H9 (cell line): Measurements from ENCODE around the gene VPS39. TPM values are rescaled to one million over a fixed set of nuclear protein-coding genes. Genes with fewer than 3 reads are reported as not detected.

Experiments used
- DNase-seq: peaks from one replicate; pipeline ENCODE4 v3.0.0-alpha.2; 2017
- H2AFZ ChIP-seq: one replicate; pipeline ENCODE4 v1.6.1; 2013; ENCODE audit warnings: mild to moderate bottlenecking, low read length, control low read depth, moderate library complexity
- H2AK5ac ChIP-seq: 2 replicates; pipeline ENCODE4 v1.6.1; 2013; ENCODE audit warnings: low read length, control low read depth, mixed read lengths; ENCODE audit not compliant: insufficient read length
- H2BK120ac ChIP-seq: one replicate; pipeline ENCODE4 v1.6.1; 2013; ENCODE audit warnings: low read depth, mild to moderate bottlenecking, low read length, control low read depth, inconsistent platforms; ENCODE audit not compliant: poor library complexity, severe bottlenecking
- H2BK12ac ChIP-seq: 2 replicates; pipeline ENCODE4 v1.6.1; 2013; ENCODE audit warnings: low read length, control low read depth, mixed read lengths, low read depth; ENCODE audit not compliant: insufficient read length
- H2BK15ac ChIP-seq: 2 replicates; pipeline ENCODE4 v1.6.1; 2013; ENCODE audit warnings: low read depth, low read length, control low read depth
- H2BK20ac ChIP-seq: one replicate; pipeline ENCODE4 v1.6.1; 2013; ENCODE audit warnings: low read depth, mild to moderate bottlenecking, low read length, control low read depth, inconsistent platforms; ENCODE audit not compliant: poor library complexity, severe bottlenecking
- H2BK5ac ChIP-seq: 2 replicates; pipeline ENCODE4 v1.6.1; 2013; ENCODE audit warnings: low read length, control low read depth, mixed read lengths; ENCODE audit not compliant: insufficient read length
- H3K14ac ChIP-seq: 2 replicates; pipeline ENCODE4 v1.6.1; 2013; ENCODE audit warnings: low read length, control low read depth; ENCODE audit not compliant: insufficient read depth
- H3K18ac ChIP-seq: 2 replicates; pipeline ENCODE4 v1.6.1; 2013; ENCODE audit warnings: low read depth, mild to moderate bottlenecking, mixed read lengths, low read length, control low read depth; ENCODE audit not compliant: insufficient read length
- H3K23ac ChIP-seq: 2 replicates; pipeline ENCODE4 v1.6.1; 2013; ENCODE audit warnings: low read length, control low read depth, mixed read lengths, low read depth; ENCODE audit not compliant: insufficient read length
- H3K23me2 ChIP-seq: 2 replicates; pipeline ENCODE4 v1.6.1; 2013; ENCODE audit warnings: low read depth, mild to moderate bottlenecking, mixed read lengths, low read length, control low read depth; ENCODE audit not compliant: insufficient read length, poor library complexity, severe bottlenecking
- H3K27ac ChIP-seq: 2 replicates; pipeline ENCODE4 v1.5.1; 2013; ENCODE audit warnings: low read length, control low read depth, mixed read lengths, low read depth; ENCODE audit not compliant: insufficient read length
- H3K27me3 ChIP-seq: 2 replicates; pipeline ENCODE4 v1.6.1; 2013; ENCODE audit warnings: low read length, control low read depth, inconsistent platforms; ENCODE audit not compliant: insufficient read depth
- H3K4ac ChIP-seq: 2 replicates; pipeline ENCODE4 v1.6.1; 2013; ENCODE audit warnings: low read depth, mild to moderate bottlenecking, control low read depth, inconsistent platforms, low read length, moderate library complexity
- H3K4me1 ChIP-seq: 2 replicates; pipeline ENCODE4 v1.6.1; 2013; ENCODE audit warnings: low read length, control low read depth, inconsistent platforms; ENCODE audit not compliant: insufficient read depth
- H3K4me2 ChIP-seq: 2 replicates; pipeline ENCODE4 v1.6.1; 2013; ENCODE audit warnings: low read length, control low read depth, mixed read lengths; ENCODE audit not compliant: insufficient read length, insufficient read depth
- H3K56ac ChIP-seq: 2 replicates; pipeline ENCODE4 v1.6.1; 2013; ENCODE audit warnings: low read depth, mild to moderate bottlenecking, mixed read lengths, low read length, control low read depth; ENCODE audit not compliant: insufficient read length
- H3K79me1 ChIP-seq: 2 replicates; pipeline ENCODE4 v1.6.1; 2013; ENCODE audit warnings: low read depth, mild to moderate bottlenecking, moderate library complexity, low read length, control low read depth, inconsistent platforms; ENCODE audit not compliant: insufficient read depth, poor library complexity, severe bottlenecking
- H3K79me2 ChIP-seq: 2 replicates; pipeline ENCODE4 v1.6.1; 2013; ENCODE audit warnings: low read length, control low read depth, inconsistent platforms; ENCODE audit not compliant: insufficient read depth
- H3K9ac ChIP-seq: 2 replicates; pipeline ENCODE4 v1.6.1; 2013; ENCODE audit warnings: low read length, control low read depth, mixed read lengths; ENCODE audit not compliant: insufficient read length; ENCODE audit errors: extremely low read depth
- H3K9me3 ChIP-seq: one replicate; pipeline ENCODE4 v1.6.1; 2013; ENCODE audit warnings: low read depth, low read length, inconsistent platforms; ENCODE audit not compliant: control insufficient read depth
- H3T11ph ChIP-seq: one replicate; pipeline ENCODE4 v1.6.1; 2013; ENCODE audit warnings: mild to moderate bottlenecking, low read length, control low read depth, inconsistent platforms
- H4K20me1 ChIP-seq: one replicate; pipeline ENCODE4 v1.6.1; 2013; ENCODE audit not compliant: control insufficient read depth, insufficient read length, insufficient read depth
- H4K5ac ChIP-seq: 2 replicates; pipeline ENCODE4 v1.6.1; 2013; ENCODE audit warnings: low read depth, mild to moderate bottlenecking, mixed read lengths, low read length, control low read depth; ENCODE audit not compliant: insufficient read length
- H4K8ac ChIP-seq: replicated peaks from 2 replicates; pipeline ENCODE4 v1.6.1; 2013; ENCODE audit warnings: low read length, control low read depth, mixed read lengths, low read depth; ENCODE audit not compliant: insufficient read length
- H4K91ac ChIP-seq: 2 replicates; pipeline ENCODE4 v1.6.1; 2013; ENCODE audit warnings: low read depth, mild to moderate bottlenecking, moderate library complexity, mixed read lengths, low read length, control low read depth; ENCODE audit not compliant: insufficient read length
- H3K27ac Mint-ChIP-seq, 3 experiments: 2 replicates in 2 of 3; 3 replicates in 1 of 3; pipeline ENCODE4 v1.8.0; 2020 to 2021; ENCODE audit warnings: mixed read lengths in 3 of 3, mild to moderate bottlenecking in 1 of 3, moderate library complexity in 1 of 3
- H3K27me3 Mint-ChIP-seq: 2 replicates; pipeline ENCODE4 v1.8.0; 2021; ENCODE audit warnings: low read depth, mild to moderate bottlenecking, moderate library complexity, mixed read lengths
- H3K36me3 Mint-ChIP-seq, 3 experiments: 2 replicates in 2 of 3; 3 replicates in 1 of 3; pipeline ENCODE4 v1.8.0; 2020 to 2021; ENCODE audit warnings: low read depth in 3 of 3, mixed read lengths in 3 of 3; ENCODE audit not compliant: insufficient read depth in 1 of 3
- H3K4me1 Mint-ChIP-seq, 2 experiments: 2 replicates each; pipeline ENCODE4 v1.8.0; 2020; ENCODE audit warnings: mixed read lengths in 2 of 2
- H3K4me3 Mint-ChIP-seq, 2 experiments: 2 replicates in 1 of 2; 3 replicates in 1 of 2; pipeline ENCODE4 v1.8.0; 2020 to 2021; ENCODE audit warnings: mild to moderate bottlenecking in 2 of 2, mixed read lengths in 2 of 2, moderate library complexity in 1 of 2
- H3K9me3 Mint-ChIP-seq, 2 experiments: 2 replicates in 1 of 2; 3 replicates in 1 of 2; pipeline ENCODE4 v1.8.0; 2020; ENCODE audit warnings: mild to moderate bottlenecking in 2 of 2, mixed read lengths in 2 of 2, moderate library complexity in 1 of 2
- WGBS: extraction: QIAGEN DNeasy Blood & Tissue Kit; methylation state at CpG from one replicate; pipeline ENCODE4 v1.1.7; 2013; ENCODE audit warnings: missing lambda C conversion rate, low lambda C conversion rate, mixed read lengths; ENCODE audit not compliant: insufficient read length; ENCODE audit errors: extremely low coverage; 5-methylcytosine and 5-hydroxymethylcytosine counted together
- total RNA-seq: library from RNA; stranded (reverse); gene quantifications from 2 replicates; pipeline ENCODE4 v1.2.1, GENCODE V29; 2021
- TF ChIP-seq, protein P1 (sequence below): fragments of 200-600 bp; sonication (generic); conservative IDR thresholded peaks from 3 replicates; pipeline ENCODE4 v1.8.0; 2021; ENCODE audit warnings: antibody characterized with exemption, mild to moderate bottlenecking

Gene VPS39
- total RNA-seq, 1 experiment from 2014 or later = 48.6 TPM

DNA sequence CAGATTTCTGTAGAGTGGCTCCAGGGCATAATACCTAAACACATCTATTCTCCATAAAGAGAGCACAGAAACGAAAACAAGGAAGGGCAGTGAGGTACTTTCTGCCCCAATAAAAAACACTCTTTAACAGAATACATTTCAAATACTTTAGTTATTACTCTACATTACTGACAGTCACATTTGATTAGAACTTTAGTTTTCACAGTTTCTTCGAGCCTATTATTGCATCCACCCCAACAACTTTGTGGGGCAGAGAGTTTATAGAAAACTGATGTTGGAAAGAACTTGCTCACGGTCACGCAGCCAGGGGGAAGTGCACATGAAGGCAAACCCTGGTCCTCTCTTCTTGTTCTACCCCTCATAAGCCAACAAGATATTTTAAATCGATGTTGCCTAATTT is 9.0 kb downstream of the VPS39 start:
- no peaks in the 10 kb centered on the region for H3K23me2 ChIP-seq
- peaks cover 9 to 37% (median 17%) of the 10 kb centered on the region in 3 experiments for H3K36me3 Mint-ChIP-seq
- no peak overlapping the region for H2BK15ac ChIP-seq
- H3K27ac ChIP-seq = no peak overlapping the region
- no peak overlapping the region for H3K4ac ChIP-seq
- no peak overlapping the region for H3K4me3 Mint-ChIP-seq
- no peaks in the 10 kb centered on the region for H3K27me3 Mint-ChIP-seq
- H2BK120ac ChIP-seq = no peak overlapping the region
- TF ChIP-seq, protein P1, sequence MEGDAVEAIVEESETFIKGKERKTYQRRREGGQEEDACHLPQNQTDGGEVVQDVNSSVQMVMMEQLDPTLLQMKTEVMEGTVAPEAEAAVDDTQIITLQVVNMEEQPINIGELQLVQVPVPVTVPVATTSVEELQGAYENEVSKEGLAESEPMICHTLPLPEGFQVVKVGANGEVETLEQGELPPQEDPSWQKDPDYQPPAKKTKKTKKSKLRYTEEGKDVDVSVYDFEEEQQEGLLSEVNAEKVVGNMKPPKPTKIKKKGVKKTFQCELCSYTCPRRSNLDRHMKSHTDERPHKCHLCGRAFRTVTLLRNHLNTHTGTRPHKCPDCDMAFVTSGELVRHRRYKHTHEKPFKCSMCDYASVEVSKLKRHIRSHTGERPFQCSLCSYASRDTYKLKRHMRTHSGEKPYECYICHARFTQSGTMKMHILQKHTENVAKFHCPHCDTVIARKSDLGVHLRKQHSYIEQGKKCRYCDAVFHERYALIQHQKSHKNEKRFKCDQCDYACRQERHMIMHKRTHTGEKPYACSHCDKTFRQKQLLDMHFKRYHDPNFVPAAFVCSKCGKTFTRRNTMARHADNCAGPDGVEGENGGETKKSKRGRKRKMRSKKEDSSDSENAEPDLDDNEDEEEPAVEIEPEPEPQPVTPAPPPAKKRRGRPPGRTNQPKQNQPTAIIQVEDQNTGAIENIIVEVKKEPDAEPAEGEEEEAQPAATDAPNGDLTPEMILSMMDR = no peak
- no CpG with 5 or more reads among the region's 5 CpGs for WGBS
- H3K4me1 Mint-ChIP-seq = no peaks in the 10 kb centered on the region
- no peak overlapping the region for H3K4me2 ChIP-seq
- no peak overlapping the region for H3K18ac ChIP-seq
- H3K27ac Mint-ChIP-seq = no peak overlapping the region
- H3K4me1 ChIP-seq = no peaks in the 10 kb centered on the region
- H3K79me2 ChIP-seq = no peaks in the 10 kb centered on the region
- H3K9me3 Mint-ChIP-seq = no peaks in the 10 kb centered on the region; a peak in 1 of 5 replicates
- no peak overlapping the region for H2BK12ac ChIP-seq
- no peaks in the 10 kb centered on the region for H3K79me1 ChIP-seq
- H3K23ac ChIP-seq = no peak overlapping the region
- no peak overlapping the region for H3K56ac ChIP-seq
- H2BK5ac ChIP-seq = no peak overlapping the region
- no peak overlapping the region for H4K91ac ChIP-seq
- H4K8ac ChIP-seq = no peak overlapping the region
- no peak for DNase-seq
- H3K14ac ChIP-seq = no peak overlapping the region
- H3K9me3 ChIP-seq = no peaks in the 10 kb centered on the region
- H4K5ac ChIP-seq = no peak overlapping the region
- no peak overlapping the region for H2AFZ ChIP-seq
- no peaks in the 10 kb centered on the region for H3K27me3 ChIP-seq
- H3T11ph ChIP-seq = no peak overlapping the region
- H3K9ac ChIP-seq = no peak overlapping the region
- H4K20me1 ChIP-seq = no peaks in the 10 kb centered on the region
- no peak overlapping the region for H2AK5ac ChIP-seq
- no peak overlapping the region for H2BK20ac ChIP-seq
